Osteoblast (primary cell): Measurements from ENCODE around the gene STRA8. TPM values are rescaled to one million over a fixed set of nuclear protein-coding genes. Genes with fewer than 3 reads are reported as not detected.

Experiments used
- DNase-seq: peaks from one replicate; pipeline ENCODE4 v3.0.0; 2011; ENCODE audit warnings: low spot score, mixed read lengths; ENCODE audit not compliant: insufficient read length; ENCODE audit errors: missing footprints
- H2AFZ ChIP-seq: 2 replicates; pipeline ENCODE4 v1.6.0; 2011; ENCODE audit warnings: mild to moderate bottlenecking, low read length
- H3K27ac ChIP-seq: 2 replicates; pipeline ENCODE4 v1.5.1; 2011; ENCODE audit warnings: mild to moderate bottlenecking, low read depth, low read length, moderate library complexity
- H3K27me3 ChIP-seq: 2 replicates; pipeline ENCODE4 v1.6.0; 2012; ENCODE audit warnings: mild to moderate bottlenecking, control low read depth, inconsistent platforms, low read length, moderate library complexity; ENCODE audit not compliant: insufficient read depth
- H3K36me3 ChIP-seq: 2 replicates; pipeline ENCODE4 v1.5.1; 2011; ENCODE audit warnings: mild to moderate bottlenecking, low read length, control low read depth, moderate library complexity; ENCODE audit not compliant: insufficient read depth
- H3K4me1 ChIP-seq: 2 replicates; pipeline ENCODE4 v1.5.1; 2011; ENCODE audit warnings: mild to moderate bottlenecking, low read length, control low read depth, moderate library complexity; ENCODE audit not compliant: insufficient read depth
- H3K4me2 ChIP-seq: 2 replicates; pipeline ENCODE4 v1.6.0; 2011; ENCODE audit warnings: mild to moderate bottlenecking, low read length; ENCODE audit not compliant: insufficient read depth
- H3K4me3 ChIP-seq: fragments of 200-600 bp; sonication (generic); 3 replicates; pipeline ENCODE4 v1.5.1; 2012; ENCODE audit warnings: mild to moderate bottlenecking, low read length, inconsistent platforms; ENCODE audit not compliant: insufficient read depth
- H3K79me2 ChIP-seq: 2 replicates; pipeline ENCODE4 v1.6.0; 2012; ENCODE audit warnings: mild to moderate bottlenecking, low read length, control low read depth, inconsistent platforms; ENCODE audit not compliant: insufficient read depth
- H3K9me3 ChIP-seq: 2 replicates; pipeline ENCODE4 v1.5.1; 2011; ENCODE audit warnings: low read depth, low read length, control low read depth
- H4K20me1 ChIP-seq: 2 replicates; pipeline ENCODE4 v1.6.0; 2012; ENCODE audit warnings: mild to moderate bottlenecking, low read length, control low read depth; ENCODE audit not compliant: insufficient read depth
- CTCF ChIP-seq: IDR thresholded peaks from 2 replicates; pipeline ENCODE4 v1.5.1; 2011; ENCODE audit warnings: mild to moderate bottlenecking, low read depth, low read length, moderate library complexity; ENCODE audit errors: extremely low read depth
- total RNA-seq: library from RNA; depleted of rRNA; stranded (reverse); fragments of >200 nt; gene quantifications from 2 replicates; pipeline ENCODE4 v1.2.3, GENCODE V29; 2012

STRA8 gene
- total RNA-seq, 1 donor: not detected

- Histone ChIP-seq H3K4me2 (no peak overlapping the region), H3K9me3 (no peaks in the 10 kb centered on the region), H3K27ac (no peak overlapping the region), H2AFZ (no peak overlapping the region), H3K79me2 (no peaks in the 10 kb centered on the region), H3K36me3 (no peaks in the 10 kb centered on the region), H3K4me3 (no peak overlapping the region), H3K4me1 (no peaks in the 10 kb centered on the region), H4K20me1 (no peaks in the 10 kb centered on the region), H3K27me3 (peaks cover 12% of the 10 kb centered on the region)
- TF ChIP-seq CTCF: no peak
- DNase-seq: no peak
Measured at GRCh38 chr7:135246191-135246825, 12.7 kb downstream of the STRA8 start.

GRCh38 chr7:135247746-135248471 lies 14.3 kb downstream of the STRA8 start:
- no peaks in the 10 kb centered on the region for H3K36me3 ChIP-seq
- no peak overlapping the region for H3K4me3 ChIP-seq
- no peaks in the 10 kb centered on the region for H3K79me2 ChIP-seq
- H2AFZ ChIP-seq: no peak overlapping the region
- peaks cover 10% of the 10 kb centered on the region for H3K27me3 ChIP-seq
- no peaks in the 10 kb centered on the region for H4K20me1 ChIP-seq
- H3K9me3 ChIP-seq: no peaks in the 10 kb centered on the region
- no peak for DNase-seq
- no peak overlapping the region for H3K27ac ChIP-seq
- no peak for TF ChIP-seq CTCF
- no peaks in the 10 kb centered on the region for H3K4me1 ChIP-seq
- H3K4me2 ChIP-seq: no peak overlapping the region

- H3K79me2 ChIP-seq: no peaks in the 10 kb centered on the region
- no peaks in the 10 kb centered on the region for H3K9me3 ChIP-seq
- no peak for DNase-seq
- no peak overlapping the region for H3K4me2 ChIP-seq
- H3K4me3 ChIP-seq: no peak overlapping the region
- H3K27me3 ChIP-seq: peaks cover 10% of the 10 kb centered on the region
- H3K36me3 ChIP-seq: no peaks in the 10 kb centered on the region
- H2AFZ ChIP-seq: no peak overlapping the region
- H3K4me1 ChIP-seq: peaks cover 2% of the 10 kb centered on the region
- TF ChIP-seq CTCF: no peak
- H4K20me1 ChIP-seq: no peaks in the 10 kb centered on the region
- H3K27ac ChIP-seq: no peak overlapping the region
Measured at GRCh38 chr7:135248546-135248945, 14.9 kb downstream of the STRA8 start.

GRCh38 chr7:135251496-135252391 lies 18.1 kb downstream of the STRA8 start:
- Histone ChIP-seq H4K20me1 (no peaks in the 10 kb centered on the region), H3K27me3 (no peaks in the 10 kb centered on the region), H3K4me3 (no peak overlapping the region), H3K79me2 (no peaks in the 10 kb centered on the region), H3K9me3 (no peaks in the 10 kb centered on the region), H3K4me2 (no peak overlapping the region), H3K4me1 (peaks cover 19% of the 10 kb centered on the region), H3K27ac (no peak overlapping the region), H3K36me3 (no peaks in the 10 kb centered on the region), H2AFZ (no peak overlapping the region)
- no peak for DNase-seq
- no peak for TF ChIP-seq CTCF
